ENCODE measurements around the gene MISP3.

The MISP3 gene

GRCh38 chr19:14106840-14107239 lies 34.3 kb downstream of the MISP3 start:
- DNase-seq, result no peak

- no peak for DNase-seq
Measured at GRCh38 chr19:14107581-14108461, 35.2 kb downstream of the MISP3 start.

DNA sequence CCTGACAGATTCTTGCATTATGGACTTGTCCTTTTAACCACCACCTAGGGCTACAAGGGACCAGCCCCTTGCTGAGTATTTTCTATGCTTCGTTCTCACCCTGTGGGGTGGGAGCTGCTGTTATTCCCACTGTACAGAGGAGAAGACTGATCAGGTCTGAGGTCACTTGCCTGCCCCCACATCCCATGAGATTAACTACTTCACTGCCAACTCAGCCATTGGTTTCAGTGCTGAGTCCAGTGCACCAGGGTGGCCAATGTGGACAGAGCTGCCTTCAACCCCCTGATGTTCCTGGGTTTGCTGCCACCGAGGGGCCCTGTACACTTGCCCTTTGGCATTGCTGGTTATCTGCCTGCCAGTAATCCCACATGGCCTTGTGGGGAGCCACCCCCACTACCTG lies 38.1 kb downstream of the MISP3 start:
- DNase-seq, result no peak

- no peak for DNase-seq
Measured at GRCh38 chr19:14111486-14111885, 38.9 kb downstream of the MISP3 start.

DNA sequence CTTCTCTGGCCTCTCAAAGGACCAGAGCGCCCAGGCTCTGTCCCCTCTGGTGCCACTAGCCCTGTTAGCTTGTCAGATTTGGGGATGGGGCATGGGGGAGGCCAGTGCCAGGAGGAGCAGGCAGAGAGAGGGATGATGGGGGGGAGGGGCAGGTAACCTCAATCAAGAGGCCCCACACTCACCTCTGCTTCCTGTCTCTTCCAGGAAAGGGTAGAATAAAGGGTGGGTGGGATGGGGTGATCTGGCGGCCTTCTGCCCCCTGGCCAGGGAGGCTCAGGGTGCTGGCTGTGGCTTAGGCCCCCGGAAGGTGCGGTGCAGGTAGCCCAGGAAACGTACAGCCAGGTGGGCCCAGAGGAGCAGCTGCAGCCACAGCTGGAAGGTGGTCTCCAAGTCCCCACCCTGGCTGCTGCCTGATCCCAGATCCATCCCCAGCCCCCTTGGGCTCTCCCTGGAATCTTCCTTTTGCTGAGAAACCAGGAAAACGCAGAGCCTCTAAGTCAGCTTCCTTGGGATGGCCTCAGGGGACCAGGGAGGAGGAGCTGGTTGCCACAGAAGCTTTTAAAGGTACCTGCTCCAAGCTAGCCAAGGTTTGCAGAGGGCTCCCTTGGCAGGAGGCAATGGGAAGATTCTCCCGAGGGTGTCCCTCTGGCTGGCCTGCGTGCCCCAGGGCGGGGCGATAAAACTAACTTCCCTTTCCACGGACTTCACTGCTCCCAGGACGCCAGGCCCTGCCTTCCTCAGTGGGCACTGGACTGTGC lies 39.6 kb downstream of the MISP3 start:
- no peak for DNase-seq

DNA sequence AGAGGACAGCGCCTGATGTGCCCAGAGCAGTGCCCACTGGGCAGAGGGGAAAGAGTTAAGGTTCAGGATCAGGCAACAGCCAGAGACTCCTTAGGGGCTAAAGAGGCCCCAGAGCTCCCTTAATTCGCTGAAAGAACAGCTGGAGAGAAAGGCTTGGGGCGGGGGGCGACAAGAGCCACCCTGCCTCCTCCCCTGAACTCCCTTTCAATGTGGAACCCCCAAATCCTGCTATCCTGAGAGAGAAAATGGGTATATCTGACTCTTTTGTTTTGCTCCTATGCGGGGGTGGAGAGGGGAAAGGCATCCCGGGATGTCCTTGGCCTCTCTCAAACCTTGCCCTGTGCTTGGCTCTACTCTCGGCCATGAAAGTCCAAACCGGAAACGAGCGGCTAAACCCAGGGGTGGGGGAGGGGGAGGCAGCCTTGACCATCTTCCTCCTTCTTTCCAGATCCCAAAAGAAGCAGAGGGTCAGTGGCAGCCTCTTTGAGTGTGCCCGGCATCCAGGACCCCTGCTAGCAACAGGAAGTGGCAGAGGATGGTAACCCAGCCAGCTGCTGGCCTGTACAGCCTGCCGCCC lies 40.3 kb downstream of the MISP3 start:
- DNase-seq, result no peak

GRCh38 chr19:14113762-14114414 lies 41.3 kb downstream of the MISP3 start:
- peak; percentile 48 for DNase-seq

DNA sequence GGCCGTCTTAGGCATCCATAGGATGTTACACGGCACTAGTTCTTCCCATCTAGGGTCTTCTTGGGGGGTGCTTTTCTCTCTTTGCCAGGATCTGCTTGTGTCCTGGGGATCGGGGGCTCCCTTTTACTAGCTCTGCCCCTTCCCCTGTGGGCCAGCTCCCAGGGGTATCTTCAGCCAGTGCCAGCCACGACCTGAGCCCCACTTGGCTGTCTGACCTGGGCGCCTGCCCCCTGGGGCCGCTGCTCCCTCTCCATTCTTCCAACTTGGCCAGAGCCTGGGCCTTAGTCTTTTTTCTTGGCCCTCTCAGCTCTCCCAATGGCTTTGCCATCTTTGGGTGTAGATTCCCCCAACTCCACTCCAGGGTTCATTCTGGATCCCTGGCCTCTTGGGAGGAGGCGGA lies 41.9 kb downstream of the MISP3 start:
- DNase-seq, result no peak

GRCh38 chr19:14114854-14115253 lies 42.3 kb downstream of the MISP3 start:
- DNase-seq, result peak; percentile 58

DNA sequence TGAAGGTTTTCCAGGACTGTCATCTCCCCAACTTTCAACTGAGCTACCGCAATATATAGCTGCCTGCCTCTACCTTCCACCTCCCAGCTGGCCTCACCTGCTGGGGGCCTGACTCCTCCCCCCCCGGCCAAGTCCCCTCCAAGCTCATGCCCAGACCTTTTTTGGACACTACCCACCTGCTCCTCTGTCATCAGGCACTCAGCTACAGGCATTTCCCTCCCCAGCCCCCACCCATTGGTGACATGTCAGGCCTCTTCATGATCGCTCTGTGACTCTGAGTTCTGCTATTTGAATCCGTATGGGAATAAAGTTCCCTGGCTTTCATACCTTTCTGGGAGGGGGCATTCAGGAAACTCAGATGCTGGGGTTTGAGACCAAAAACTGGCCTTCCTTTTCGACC lies 43.2 kb downstream of the MISP3 start:
- DNase-seq, result no peak

DNA sequence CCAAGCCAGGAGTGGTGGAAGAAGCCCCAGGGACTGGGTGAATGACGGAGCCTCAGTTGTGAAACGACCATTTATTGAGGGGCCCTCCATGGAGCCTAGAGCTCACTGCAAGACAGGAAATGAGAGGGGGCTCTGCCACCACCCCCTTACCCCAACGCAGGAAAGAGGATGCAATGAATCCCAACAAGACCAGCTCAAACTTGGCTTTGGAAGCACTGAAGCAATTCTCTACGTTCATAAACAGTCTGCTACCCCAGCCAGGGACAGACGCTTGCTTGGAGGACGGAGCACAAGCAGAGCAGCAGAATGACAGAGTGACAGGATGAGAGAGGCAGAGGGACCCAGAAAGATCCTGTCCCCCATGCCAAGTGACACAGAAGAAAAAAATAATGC lies 43.9 kb downstream of the MISP3 start:
- no peak for DNase-seq

- no peak for DNase-seq
Measured at GRCh38 chr19:14116918-14117578, 44.5 kb downstream of the MISP3 start.

DNA sequence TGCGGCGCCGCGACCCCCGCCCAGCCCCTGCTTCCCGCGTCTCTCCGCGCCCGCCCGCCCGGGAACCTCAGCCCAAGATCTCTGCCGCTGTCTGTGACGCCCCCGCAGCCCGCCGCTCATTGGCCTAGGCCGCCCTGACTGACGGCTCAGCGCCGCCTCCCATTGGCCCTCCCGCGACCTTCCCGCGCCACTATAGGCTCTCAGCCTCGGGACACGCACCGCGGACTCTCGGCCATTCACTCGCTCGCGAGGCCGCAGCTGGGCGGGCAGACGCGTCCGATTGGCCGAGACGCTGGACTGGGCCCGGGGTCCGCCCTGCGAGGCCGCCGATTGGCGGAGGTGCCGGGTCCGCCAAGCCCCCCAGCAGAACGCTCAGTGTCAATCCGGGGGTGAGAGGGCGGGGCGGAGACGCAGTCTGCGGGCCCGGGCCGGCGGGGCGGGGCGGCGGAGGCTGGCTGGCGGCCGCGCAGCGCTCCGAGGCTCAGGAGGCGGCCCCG lies 45.1 kb downstream of the MISP3 start, which contains the start of gene PRKACA:
PRKACA (minus strand) TSS at position 95 of the 497 bp plus-strand sequence. CDS start 215 bp downstream, outside the sequence.
- peak; percentile 99 for DNase-seq

- peak; percentile 64 for DNase-seq
Measured at GRCh38 chr19:14118165-14119051, 45.8 kb downstream of the MISP3 start.

- no peak for DNase-seq
Measured at GRCh38 chr19:14119146-14119545, 46.6 kb downstream of the MISP3 start.

DNA sequence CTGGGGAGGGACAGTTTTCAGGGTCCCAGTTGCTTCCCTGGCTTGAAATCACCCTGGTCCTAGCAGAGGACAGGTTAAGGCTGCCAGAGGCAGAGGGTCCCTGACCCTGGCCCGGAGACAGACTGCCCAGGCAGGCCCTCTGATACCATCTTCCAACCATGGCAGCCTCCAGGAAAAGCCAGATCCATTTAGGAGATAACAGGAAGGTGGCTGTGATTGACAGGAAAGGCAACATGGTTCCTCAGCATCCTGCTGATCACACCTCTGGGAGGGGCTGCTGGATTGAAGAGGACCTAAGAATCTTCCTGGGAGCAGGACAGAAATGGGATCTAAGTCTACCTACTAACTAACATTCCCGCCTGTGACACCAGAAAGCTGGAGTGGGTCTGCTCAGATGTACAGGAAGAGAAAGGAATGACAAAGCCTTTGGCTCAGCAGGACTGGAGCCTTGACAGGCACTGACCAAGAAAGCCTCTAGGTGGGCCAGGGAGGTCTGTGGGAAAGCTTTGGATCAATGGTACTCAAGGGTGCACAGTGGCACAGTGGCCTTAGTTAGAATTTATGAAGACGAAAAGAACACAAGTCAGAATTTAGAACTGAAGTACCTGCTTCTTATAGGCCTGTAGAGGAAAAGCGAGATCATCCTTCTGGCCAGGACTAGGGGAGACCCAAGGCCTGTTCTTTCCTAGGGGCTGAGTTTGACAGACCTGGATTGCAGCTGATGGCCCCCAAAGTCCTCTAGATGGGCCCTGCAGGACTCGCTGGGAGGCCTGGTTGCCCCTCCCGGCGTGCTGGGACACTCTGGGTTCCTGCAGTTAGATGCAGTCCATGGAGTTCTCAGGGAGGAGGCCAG lies 47.3 kb downstream of the MISP3 start:
- no peak for DNase-seq

DNA sequence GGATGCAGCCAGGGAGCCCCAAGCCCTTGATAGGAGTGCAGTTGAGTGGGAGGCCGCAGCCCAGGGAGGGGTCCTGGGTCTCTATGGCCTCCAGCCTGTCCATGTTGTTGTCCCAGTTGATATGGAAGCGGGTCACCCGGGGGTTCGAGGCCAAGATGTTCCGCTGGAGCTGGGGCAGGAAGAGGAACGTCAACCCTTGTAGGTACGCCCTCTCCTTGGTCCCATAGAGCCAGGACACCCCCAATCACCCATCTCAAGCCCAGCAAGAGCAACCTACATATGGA lies 47.9 kb downstream of the MISP3 start:
- no peak for DNase-seq

GRCh38 chr19:14122924-14123323 lies 50.3 kb downstream of the MISP3 start:
- DNase-seq, result no peak
